DOHH2 (cell line): ENCODE results near the gene ELAVL2.

ENCODE experiments used
- H3F3A ChIP-seq: fragments of 200-600 bp; sonication (generic), shearing (Covaris generic); 2 replicates; pipeline ENCODE4 v1.6.0; 2016; ENCODE audit warnings: antibody characterized with exemption, mild to moderate bottlenecking; ENCODE audit not compliant: control insufficient read depth, insufficient read depth
- H3K27ac ChIP-seq: fragments of 200-600 bp; sonication (generic); 2 replicates; pipeline ENCODE4 v1.5.1; 2014; ENCODE audit warnings: low read depth, mild to moderate bottlenecking, low read length, moderate library complexity
- H3K27me3 ChIP-seq: fragments of 200-600 bp; sonication (generic); 2 replicates; pipeline ENCODE4 v1.6.1; 2014; ENCODE audit warnings: mild to moderate bottlenecking, low read length, mixed read lengths; ENCODE audit not compliant: control insufficient read depth
- H3K36me3 ChIP-seq: fragments of 200-600 bp; sonication (generic); 2 replicates; pipeline ENCODE4 v1.6.1; 2014; ENCODE audit warnings: mild to moderate bottlenecking, low read length, moderate library complexity, mixed read lengths; ENCODE audit not compliant: control insufficient read depth
- H3K4me1 ChIP-seq: fragments of 200-600 bp; sonication (generic); 2 replicates; pipeline ENCODE4 v1.6.1; 2014; ENCODE audit warnings: mild to moderate bottlenecking, low read length, mixed read lengths; ENCODE audit not compliant: control insufficient read depth
- H3K4me2 ChIP-seq: fragments of 200-600 bp; sonication (generic); 2 replicates; pipeline ENCODE4 v1.6.0; 2014; ENCODE audit warnings: mild to moderate bottlenecking, low read length, moderate library complexity
- H3K4me3 ChIP-seq: fragments of 200-600 bp; sonication (generic); 2 replicates; pipeline ENCODE4 v1.5.1; 2014; ENCODE audit warnings: mild to moderate bottlenecking, low read length, mixed read lengths
- H3K79me2 ChIP-seq: fragments of 200-600 bp; sonication (generic); 2 replicates; pipeline ENCODE4 v1.6.1; 2014; ENCODE audit warnings: mild to moderate bottlenecking, low read length, mixed read lengths; ENCODE audit not compliant: control insufficient read depth
- H3K9me2 ChIP-seq: fragments of 200-600 bp; sonication (generic); replicated peaks from 2 replicates; pipeline ENCODE4 v1.6.1; 2014; ENCODE audit warnings: mild to moderate bottlenecking, low read length, mixed read lengths; ENCODE audit not compliant: control insufficient read depth
- H3K9me3 ChIP-seq: fragments of 200-600 bp; sonication (generic); 2 replicates; pipeline ENCODE4 v1.6.1; 2014; ENCODE audit warnings: antibody characterized with exemption, low read length, mixed read lengths; ENCODE audit not compliant: control insufficient read depth, insufficient read depth
- H4K20me1 ChIP-seq: fragments of 200-600 bp; sonication (generic); 2 replicates; pipeline ENCODE4 v1.6.0; 2014; ENCODE audit warnings: low read depth, mild to moderate bottlenecking, antibody characterized with exemption, low read length, moderate library complexity; ENCODE audit not compliant: control insufficient read depth, insufficient read depth
- CTCF ChIP-seq: fragments of 200-600 bp; sonication (generic); IDR thresholded peaks from one replicate; pipeline ENCODE4 v1.5.1; 2014; ENCODE audit warnings: antibody characterized with exemption, mild to moderate bottlenecking, low read depth, low read length; ENCODE audit not compliant: poor library complexity, severe bottlenecking
- EZH2phosphoT487 ChIP-seq: fragments of 200-600 bp; sonication (generic); IDR thresholded peaks from 2 replicates; pipeline ENCODE4 v1.6.1; 2017; ENCODE audit warnings: borderline replicate concordance, mild to moderate bottlenecking, antibody characterized with exemption, low read length, moderate library complexity, mixed read lengths

The ELAVL2 gene

GRCh38 chr9:23739753-23740152, 86.3 kb downstream of the ELAVL2 start:
- no peaks in the 10 kb centered on the region for H3K36me3 ChIP-seq
- H4K20me1 ChIP-seq = no peaks in the 10 kb centered on the region
- H3K27ac ChIP-seq = no peak overlapping the region
- H3K4me1 ChIP-seq = no peaks in the 10 kb centered on the region
- no peaks in the 10 kb centered on the region for H3K79me2 ChIP-seq
- H3K27me3 ChIP-seq = no peaks in the 10 kb centered on the region
- no peak overlapping the region for H3K4me3 ChIP-seq
- no peaks in the 10 kb centered on the region for H3K9me2 ChIP-seq
- no peaks in the 10 kb centered on the region for H3F3A ChIP-seq
- TF ChIP-seq CTCF (no peak), EZH2phosphoT487 (no peak)
- no peak overlapping the region for H3K4me2 ChIP-seq
- no peaks in the 10 kb centered on the region for H3K9me3 ChIP-seq

- no peaks in the 10 kb centered on the region for H3K36me3 ChIP-seq
- no peaks in the 10 kb centered on the region for H3K27me3 ChIP-seq
- H3K79me2 ChIP-seq = no peaks in the 10 kb centered on the region
- H3K4me1 ChIP-seq = no peaks in the 10 kb centered on the region
- no peak overlapping the region for H3K4me3 ChIP-seq
- H3K4me2 ChIP-seq = no peak overlapping the region
- TF ChIP-seq CTCF (no peak), EZH2phosphoT487 (no peak)
- H3K9me3 ChIP-seq = no peaks in the 10 kb centered on the region
- no peaks in the 10 kb centered on the region for H3K9me2 ChIP-seq
- no peaks in the 10 kb centered on the region for H3F3A ChIP-seq
- no peaks in the 10 kb centered on the region for H4K20me1 ChIP-seq
- H3K27ac ChIP-seq = no peak overlapping the region
These were observed 89.7 kb downstream of the ELAVL2 start for GRCh38 chr9:23736293-23736692.

GRCh38 chr9:23733495-23734078, 92.5 kb downstream of the ELAVL2 start:
- H3K27me3 ChIP-seq = no peaks in the 10 kb centered on the region
- no peaks in the 10 kb centered on the region for H3K9me2 ChIP-seq
- no peak overlapping the region for H3K4me2 ChIP-seq
- no peaks in the 10 kb centered on the region for H4K20me1 ChIP-seq
- H3K9me3 ChIP-seq = no peaks in the 10 kb centered on the region
- no peaks in the 10 kb centered on the region for H3F3A ChIP-seq
- H3K79me2 ChIP-seq = no peaks in the 10 kb centered on the region
- no peaks in the 10 kb centered on the region for H3K36me3 ChIP-seq
- TF ChIP-seq CTCF (no peak), EZH2phosphoT487 (no peak)
- H3K4me3 ChIP-seq = no peak overlapping the region
- H3K27ac ChIP-seq = no peak overlapping the region
- H3K4me1 ChIP-seq = no peaks in the 10 kb centered on the region

GRCh38 chr9:23731353-23731752, 94.7 kb downstream of the ELAVL2 start:
- Histone ChIP-seq H3F3A (no peaks in the 10 kb centered on the region), H3K9me2 (no peaks in the 10 kb centered on the region), H3K4me3 (no peak overlapping the region), H3K79me2 (no peaks in the 10 kb centered on the region), H3K27ac (no peak overlapping the region), H4K20me1 (no peaks in the 10 kb centered on the region), H3K4me1 (no peaks in the 10 kb centered on the region), H3K27me3 (no peaks in the 10 kb centered on the region), H3K9me3 (no peaks in the 10 kb centered on the region), H3K4me2 (no peak overlapping the region), H3K36me3 (no peaks in the 10 kb centered on the region)
- TF ChIP-seq EZH2phosphoT487 (no peak), CTCF (no peak)
